Activated B cell treated with CpG ODN at 0.5 μM for 24 hours (primary cell): Measurements from ENCODE around the gene CRB1. TPM values are rescaled to one million over a fixed set of nuclear protein-coding genes. Genes with fewer than 3 reads are reported as not detected.

Experiments
- ATAC-seq: fragments of 200-7000 bp; cut with Tn5 transposase; one replicate; pipeline ENCODE4 v1.10.0; 2021; ENCODE audit warnings: low read depth, mild to moderate bottlenecking, moderate library complexity
- CTCF ChIA-PET: fragments of 350-600 bp; sonication (Branson Sonifier 250); formaldehyde crosslinking; loops from one replicate; lab custom pipeline; 2021; ENCODE audit warnings: antibody characterized with exemption; lab: Charles Lee
- POLR2A ChIA-PET: fragments of 350-600 bp; sonication (Branson Sonifier 250); formaldehyde crosslinking; loops from one replicate; lab custom pipeline; 2021; ENCODE audit warnings: antibody characterized with exemption; lab: Charles Lee
- DNase-seq: peaks from one replicate; pipeline ENCODE4 v3.0.0; 2022
- H3K27ac Mint-ChIP-seq: one replicate; pipeline ENCODE4 v1.8.0; 2020; ENCODE audit warnings: mixed read lengths
- H3K27me3 Mint-ChIP-seq: one replicate; pipeline ENCODE4 v1.8.0; 2021; ENCODE audit warnings: mixed read lengths
- H3K36me3 Mint-ChIP-seq: one replicate; pipeline ENCODE4 v1.8.0; 2021; ENCODE audit warnings: low read depth, mixed read lengths
- H3K4me1 Mint-ChIP-seq: one replicate; pipeline ENCODE4 v1.8.0; 2021; ENCODE audit warnings: mixed read lengths
- H3K4me3 Mint-ChIP-seq: one replicate; pipeline ENCODE4 v1.8.0; 2020; ENCODE audit warnings: mild to moderate bottlenecking, mixed read lengths
- H3K9me3 Mint-ChIP-seq: one replicate; pipeline ENCODE4 v1.8.0; 2020; ENCODE audit warnings: mixed read lengths
- CTCF ChIP-seq: fragments of 200-600 bp; IDR thresholded peaks from one replicate; pipeline ENCODE4 v1.8.0; 2022; ENCODE audit warnings: antibody characterized with exemption, mild to moderate bottlenecking
- intact Hi-C: fragments of 100-400 bp; cut with micrococcal nuclease; formaldehyde crosslinking; loops from one replicate; pipeline ENCODE4 v1.15.1; 2024
- total RNA-seq: library from RNA; stranded (reverse); gene quantifications from 2 replicates; pipeline ENCODE4 v1.2.3, GENCODE V29; 2022

Gene CRB1
- total RNA-seq, 1 donor from 2014 or later: not detected

GRCh38 chr1:197286634-197287033 is 18.6 kb downstream of the CRB1 start:
- CTCF ChIA-PET: no interaction called here
- TF ChIP-seq CTCF: no peak
- no peaks in the 10 kb centered on the region for H3K9me3 Mint-ChIP-seq
- POLR2A ChIA-PET: no interaction called here
- intact Hi-C loops: no loop called here
- H3K4me3 Mint-ChIP-seq: no peak overlapping the region
- DNase-seq (no peak), ATAC-seq (no peak)
- no peaks in the 10 kb centered on the region for H3K36me3 Mint-ChIP-seq
- H3K27me3 Mint-ChIP-seq: peaks cover 9% of the 10 kb centered on the region
- no peak overlapping the region for H3K27ac Mint-ChIP-seq
- peaks cover 9% of the 10 kb centered on the region for H3K4me1 Mint-ChIP-seq

- H3K36me3 Mint-ChIP-seq: no peaks in the 10 kb centered on the region
- no peak overlapping the region for H3K27ac Mint-ChIP-seq
- POLR2A ChIA-PET: no interaction called here
- intact Hi-C loops: no loop called here
- no peak for TF ChIP-seq CTCF
- peaks cover 15% of the 10 kb centered on the region for H3K27me3 Mint-ChIP-seq
- peaks cover under 1% of the 10 kb centered on the region for H3K9me3 Mint-ChIP-seq
- DNase-seq: no peak
- CTCF ChIA-PET: no interaction called here
- peaks cover 9% of the 10 kb centered on the region for H3K4me1 Mint-ChIP-seq
- no peak overlapping the region for H3K4me3 Mint-ChIP-seq
- ATAC-seq: no peak
Measured at GRCh38 chr1:197287863-197288262, 19.8 kb downstream of the CRB1 start.

GRCh38 chr1:197302775-197303174 is 34.7 kb downstream of the CRB1 start:
- no peaks in the 10 kb centered on the region for H3K36me3 Mint-ChIP-seq
- ChIA-PET POLR2A (no interaction called here), CTCF (no interaction called here)
- intact Hi-C loops: no loop called here
- H3K4me3 Mint-ChIP-seq: no peak overlapping the region
- no peak overlapping the region for H3K27ac Mint-ChIP-seq
- ATAC-seq: no peak
- no peak for TF ChIP-seq CTCF
- no peak for DNase-seq
- no peaks in the 10 kb centered on the region for H3K9me3 Mint-ChIP-seq
- H3K27me3 Mint-ChIP-seq: no peaks in the 10 kb centered on the region
- no peaks in the 10 kb centered on the region for H3K4me1 Mint-ChIP-seq

GRCh38 chr1:197303463-197303862 is 35.4 kb downstream of the CRB1 start:
- ATAC-seq (no peak), DNase-seq (no peak)
- ChIA-PET CTCF (no interaction called here), POLR2A (no interaction called here)
- no peaks in the 10 kb centered on the region for H3K36me3 Mint-ChIP-seq
- H3K4me1 Mint-ChIP-seq: no peaks in the 10 kb centered on the region
- intact Hi-C loops: no loop called here
- H3K4me3 Mint-ChIP-seq: no peak overlapping the region
- H3K27ac Mint-ChIP-seq: no peak overlapping the region
- no peaks in the 10 kb centered on the region for H3K27me3 Mint-ChIP-seq
- no peak for TF ChIP-seq CTCF
- H3K9me3 Mint-ChIP-seq: no peaks in the 10 kb centered on the region

GRCh38 chr1:197304638-197305200 is 36.7 kb downstream of the CRB1 start:
- no peak for TF ChIP-seq CTCF
- no peak for ATAC-seq
- no peak for DNase-seq
- no peaks in the 10 kb centered on the region for H3K36me3 Mint-ChIP-seq
- H3K9me3 Mint-ChIP-seq: no peaks in the 10 kb centered on the region
- H3K4me3 Mint-ChIP-seq: no peak overlapping the region
- intact Hi-C loops: no loop called here
- H3K27me3 Mint-ChIP-seq: no peaks in the 10 kb centered on the region
- H3K4me1 Mint-ChIP-seq: no peaks in the 10 kb centered on the region
- H3K27ac Mint-ChIP-seq: no peak overlapping the region
- CTCF ChIA-PET: no interaction called here
- POLR2A ChIA-PET: no interaction called here
